Progenitor cell of endocrine pancreas (in vitro differentiated cells): Measurements from ENCODE around the gene PBX2. TPM values are rescaled to one million over a fixed set of nuclear protein-coding genes. Genes with fewer than 3 reads are reported as not detected.

Source experiments
- DNase-seq: peaks from one replicate; pipeline ENCODE4 v3.0.0; 2021; ENCODE audit warnings: low spot score; ENCODE audit not compliant: unreplicated experiment
- H3K27ac Mint-ChIP-seq: 2 replicates; pipeline ENCODE4 v1.8.0; 2021; ENCODE audit warnings: mild to moderate bottlenecking, moderate library complexity, mixed read lengths
- H3K27me3 Mint-ChIP-seq: 2 replicates; pipeline ENCODE4 v1.8.0; 2021; ENCODE audit warnings: mixed read lengths
- H3K36me3 Mint-ChIP-seq: 2 replicates; pipeline ENCODE4 v1.8.0; 2022; ENCODE audit warnings: mixed read lengths; ENCODE audit not compliant: insufficient read depth
- H3K4me1 Mint-ChIP-seq: 2 replicates; pipeline ENCODE4 v1.8.0; 2021; ENCODE audit warnings: low read depth, mixed read lengths
- H3K4me3 Mint-ChIP-seq: 2 replicates; pipeline ENCODE4 v1.8.0; 2021; ENCODE audit warnings: low read depth, mild to moderate bottlenecking, moderate library complexity, mixed read lengths
- H3K9me3 Mint-ChIP-seq: 2 replicates; pipeline ENCODE4 v1.8.0; 2021; ENCODE audit warnings: low read depth, mixed read lengths
- CTCF ChIP-seq: fragments of 200-600 bp; sonication (generic); IDR thresholded peaks from one replicate; pipeline ENCODE4 v1.5.0; 2021; ENCODE audit warnings: antibody characterized with exemption, mild to moderate bottlenecking; ENCODE audit not compliant: unreplicated experiment
- total RNA-seq: library from RNA; stranded (reverse); gene quantifications from 2 replicates; pipeline ENCODE4 v1.2.1, GENCODE V29; 2021

Gene PBX2
- total RNA-seq, 1 donor from 2014 or later: 261 TPM

- Mint-ChIP-seq H3K4me1 (peaks cover 5% of the 10 kb centered on the region), H3K27ac (no peak overlapping the region), H3K9me3 (no peaks in the 10 kb centered on the region), H3K36me3 (no peaks in the 10 kb centered on the region), H3K27me3 (peaks cover 11% of the 10 kb centered on the region), H3K4me3 (no peak overlapping the region)
- no peak for DNase-seq
- TF ChIP-seq CTCF: no peak
Observed at GRCh38 chr6:32200711-32201475, 10.9 kb upstream of the PBX2 start.

GRCh38 chr6:32198866-32199265, 8.9 kb upstream of the PBX2 start:
- TF ChIP-seq CTCF: no peak
- Mint-ChIP-seq H3K27me3 (peaks cover 3% of the 10 kb centered on the region), H3K27ac (no peak overlapping the region), H3K9me3 (no peaks in the 10 kb centered on the region), H3K4me3 (no peak overlapping the region), H3K36me3 (no peaks in the 10 kb centered on the region), H3K4me1 (peaks cover 12% of the 10 kb centered on the region)
- no peak for DNase-seq

- no peak for TF ChIP-seq CTCF
- Mint-ChIP-seq H3K4me3 (no peak overlapping the region), H3K27me3 (peaks cover under 1% of the 10 kb centered on the region), H3K9me3 (no peaks in the 10 kb centered on the region), H3K4me1 (peaks cover 13% of the 10 kb centered on the region), H3K36me3 (no peaks in the 10 kb centered on the region), H3K27ac (no peak overlapping the region)
- no peak for DNase-seq
Observed at GRCh38 chr6:32198345-32198696, 8.3 kb upstream of the PBX2 start.

- no peak for TF ChIP-seq CTCF
- Mint-ChIP-seq H3K36me3 (no peaks in the 10 kb centered on the region), H3K9me3 (no peaks in the 10 kb centered on the region), H3K27me3 (no peaks in the 10 kb centered on the region), H3K27ac (peak overlapping the region; percentile 100), H3K4me3 (peak overlapping the region; percentile 93), H3K4me1 (peaks cover 18% of the 10 kb centered on the region)
- no peak for DNase-seq
Observed at GRCh38 chr6:32196682-32197616, 6.9 kb upstream of the PBX2 start.

- no peaks in the 10 kb centered on the region for H3K36me3 Mint-ChIP-seq
- no peak for TF ChIP-seq CTCF
- DNase-seq: peak; percentile 75
- H3K9me3 Mint-ChIP-seq: no peaks in the 10 kb centered on the region
- peak overlapping the region; percentile 93 for H3K4me3 Mint-ChIP-seq
- H3K27me3 Mint-ChIP-seq: no peaks in the 10 kb centered on the region
- H3K4me1 Mint-ChIP-seq: peaks cover 23% of the 10 kb centered on the region
- peak overlapping the region; percentile 100 for H3K27ac Mint-ChIP-seq
Observed at GRCh38 chr6:32195902-32196681, 6.1 kb upstream of the PBX2 start.
